ENCODE results near the gene CADM3.

- TF ChIP-seq CTCF (conservative IDR thresholded peaks at IDR 0.05) (0 out of 2 replicates have a peak, but pooled peaks have one; percentile 2), ZFX (IDR thresholded peaks at IDR 0.05) (no peak)
These were observed 79.3 kb downstream of the CADM3 start for GRCh38 chr1:159250638-159251216.

All from C4-2B (cell line).